HepG2 (cell line): ENCODE measurements around the gene SEMA4C. TPM values are rescaled to one million over a fixed set of nuclear protein-coding genes. Genes with fewer than 3 reads are reported as not detected.

ENCODE experiments used
- ATAC-seq: fragments of 200-7000 bp; cut with Tn5 transposase; 3 replicates; pipeline ENCODE4 v1.9.1; 2020; ENCODE audit warnings: mild to moderate bottlenecking, moderate library complexity
- BruUV-seq: library from RNA; stranded (reverse); fragments of 400-500 nt; replicated peaks from 2 replicates; lab custom pipeline; 2021; lab: Mats Ljungman, UMichigan
- CTCF ChIA-PET: fragments of 300-600 bp; formaldehyde crosslinking; extraction: SDS; loops from one replicate; lab custom pipeline; 2021; ENCODE audit warnings: low total read pairs, inconsistent platforms, low intra/inter-chr PET ratio; lab: Yijun Ruan, JAX
- POLR2A ChIA-PET: fragments of 350-600 bp; sonication (Branson Sonifier 250); formaldehyde crosslinking; loops from one replicate; lab custom pipeline; 2020; ENCODE audit warnings: antibody characterized with exemption, inconsistent platforms; lab: Yijun Ruan, JAX
- DNase-seq: peaks from one replicate; pipeline ENCODE4 v3.0.0-alpha.2; 2015; ENCODE audit warnings: low spot score
- FAIRE-seq: peaks from 3 replicates; lab custom pipeline; 2011; peaks lifted over from hg19 to GRCh38; lab: Jason Lieb, UNC
- H2AFZ ChIP-seq: one replicate; pipeline ENCODE4 v1.6.1; 2011; ENCODE audit warnings: low read length, inconsistent platforms
- H3K27ac ChIP-seq: fragments of 300-600 bp; 3 replicates; pipeline ENCODE4 v1.8.0; 2011; ENCODE audit warnings: mixed run types, mild to moderate bottlenecking, mixed read lengths, low read length, inconsistent platforms; ENCODE audit not compliant: insufficient read depth; ENCODE audit errors: extremely low read length
- H3K27me3 ChIP-seq, 2 experiments: fragments of 200-600 bp in 1 of 2; 2 replicates in 1 of 2; 3 replicates in 1 of 2; pipeline versions ENCODE4 v1.6.0 to v1.8.0; 2011; ENCODE audit warnings: low read length in 2 of 2, mild to moderate bottlenecking in 2 of 2, moderate library complexity in 2 of 2, inconsistent platforms in 1 of 2; ENCODE audit not compliant: insufficient read depth in 2 of 2, control insufficient read depth in 1 of 2
- H3K36me3 ChIP-seq, 2 experiments: fragments of 200-600 bp in 1 of 2; replicated peaks in 1 of 2; 2 replicates in 1 of 2; 3 replicates in 1 of 2; pipeline versions ENCODE4 v1.5.1 to v1.8.0; 2011; ENCODE audit warnings: low read length in 2 of 2, inconsistent platforms in 1 of 2; ENCODE audit not compliant: insufficient read depth in 2 of 2, control insufficient read depth in 1 of 2
- H3K4me1 ChIP-seq: 2 replicates; pipeline ENCODE4 v1.5.1; 2012; ENCODE audit warnings: low read length, inconsistent platforms; ENCODE audit not compliant: insufficient read depth
- H3K4me2 ChIP-seq: 2 replicates; pipeline ENCODE4 v1.6.0; 2011; ENCODE audit warnings: low read depth, low read length, inconsistent platforms
- H3K4me3 ChIP-seq, 3 experiments: fragments of 200-600 bp in 1 of 3; sonication (generic), shearing (Covaris generic) in 1 of 3; replicated peaks in 1 of 3; 2 replicates each; pipeline ENCODE4 v1.5.1; 2011 to 2016; ENCODE audit warnings: low read length in 3 of 3, inconsistent platforms in 2 of 3, low read depth in 2 of 3, mild to moderate bottlenecking in 2 of 3, control low read depth in 1 of 3, mixed read lengths in 1 of 3; ENCODE audit not compliant: insufficient read depth in 1 of 3
- H3K79me2 ChIP-seq: one replicate; pipeline ENCODE4 v1.6.1; 2011; ENCODE audit warnings: low read length, inconsistent platforms; ENCODE audit not compliant: insufficient read depth
- H3K9ac ChIP-seq: 2 replicates; pipeline ENCODE4 v1.6.0; 2011; ENCODE audit warnings: mild to moderate bottlenecking, low read depth, low read length, inconsistent platforms; ENCODE audit not compliant: insufficient read depth
- H3K9me3 ChIP-seq: 2 replicates; pipeline ENCODE4 v1.5.1; 2012; ENCODE audit warnings: mild to moderate bottlenecking, low read length
- H4K20me1 ChIP-seq: 2 replicates; pipeline ENCODE4 v1.6.0; 2011; ENCODE audit warnings: inconsistent platforms, mild to moderate bottlenecking, low read length, moderate library complexity; ENCODE audit not compliant: insufficient read depth
- AGO2 ChIP-seq: fragments of 200-400 bp; formaldehyde crosslinking; optimal IDR thresholded peaks from 2 replicates; pipeline ENCODE3; 2017; ENCODE audit warnings: mild to moderate bottlenecking, low read depth, low read length, moderate library complexity
- DNMT3B ChIP-seq: conservative IDR thresholded peaks from 2 replicates; pipeline ENCODE4 v1.6.1; 2016; ENCODE audit warnings: missing biosample characterization, control low read depth
- ERF ChIP-seq: IDR thresholded peaks from 2 replicates; pipeline ENCODE4 v1.6.1; 2018; ENCODE audit warnings: missing biosample characterization, missing genetic modification reagents
- MNT ChIP-seq: fragments of 450-650 bp; IDR thresholded peaks from 2 replicates; pipeline ENCODE4 v1.6.1; 2016
- MXI1 ChIP-seq: IDR thresholded peaks from 3 replicates; pipeline ENCODE4 v1.6.1; 2012; ENCODE audit warnings: low read depth, low read length, inconsistent platforms, borderline replicate concordance
- POLR2A ChIP-seq, 2 experiments: IDR thresholded peaks; 2 replicates each; pipeline ENCODE4 v1.6.1; 2011; ENCODE audit warnings: low read depth in 2 of 2, low read length in 2 of 2, mild to moderate bottlenecking in 1 of 2, moderate library complexity in 1 of 2; ENCODE audit not compliant: insufficient read depth in 1 of 2
- POLR2G ChIP-seq: fragments of 200-400 bp; formaldehyde crosslinking; IDR thresholded peaks from 2 replicates; pipeline ENCODE4 v1.6.1; 2018; ENCODE audit warnings: mild to moderate bottlenecking, low read depth, low read length, moderate library complexity
- SMAD1 ChIP-seq: sonication (generic); formaldehyde crosslinking; IDR thresholded peaks from 2 replicates; pipeline ENCODE4 v1.4.0; 2020; ENCODE audit warnings: missing genetic modification reagents, low read depth, mild to moderate bottlenecking, borderline replicate concordance
- STAG1 ChIP-seq: sonication (generic); formaldehyde crosslinking; IDR thresholded peaks from 2 replicates; pipeline ENCODE4 v1.4.0; 2020; ENCODE audit warnings: missing genetic modification reagents
- THYN1 ChIP-seq: sonication (generic); formaldehyde crosslinking; IDR thresholded peaks from 2 replicates; pipeline ENCODE4 v1.8.1; 2023; ENCODE audit warnings: low read depth, mild to moderate bottlenecking, moderate library complexity, missing genetic modification reagents, borderline replicate concordance
- ZNF121 ChIP-seq: sonication (generic); formaldehyde crosslinking; IDR thresholded peaks from 2 replicates; pipeline ENCODE4 v1.5.0; 2020; ENCODE audit warnings: mild to moderate bottlenecking, missing genetic modification reagents
- ZNF629 ChIP-seq: sonication (generic); formaldehyde crosslinking; conservative IDR thresholded peaks from 2 replicates; pipeline ENCODE4 v1.5.0; 2020; ENCODE audit warnings: missing genetic modification reagents
- ZNF770 ChIP-seq: sonication (generic); formaldehyde crosslinking; IDR thresholded peaks from 2 replicates; pipeline ENCODE4 v1.5.0; 2020; ENCODE audit warnings: mild to moderate bottlenecking, missing genetic modification reagents
- WGBS: methylation state at CpG from one replicate; pipeline ENCODE4 v1.1.6; 2017; ENCODE audit warnings: low lambda C conversion rate; 5-methylcytosine and 5-hydroxymethylcytosine counted together
- in situ Hi-C: cut with HindIII; loops from 2 replicates; pipeline ENCODE4 v1.10.0; 2017; ENCODE audit warnings: low pct_unique_long_range_greater_than_20kb; ENCODE audit not compliant: extremely low pct_ligation_motif_present
- intact Hi-C: fragments of 100-400 bp; cut with micrococcal nuclease; formaldehyde crosslinking; loops from one replicate; pipeline ENCODE4 v1.10.0; 2022; ENCODE audit not compliant: unreplicated experiment
- polyA plus RNA-seq, 8 experiments: library from polyadenylated mRNA; depleted of rRNA in 3 of 8; stranded (reverse) in 7 of 8; unstranded in 1 of 8; fragments of >200 nt; fragmentation: Illumina TruSeq in 4 of 8; extraction: Trizol in 4 of 8; gene quantifications; 2 replicates each; pipeline versions ENCODE4 v1.2.1 to v1.2.3, GENCODE V29; 2011 to 2016; ENCODE audit warnings: low read depth in 4 of 8, missing spikeins in 1 of 8, mixed read lengths in 1 of 8; ENCODE audit not compliant: insufficient read depth in 1 of 8
- total RNA-seq, 5 experiments: library from RNA; depleted of rRNA; stranded (reverse); fragments of >200 nt; fragmentation: Illumina TruSeq; extraction: Trizol; gene quantifications; 2 replicates each; pipeline ENCODE4 v1.2.3, GENCODE V29; 2016; ENCODE audit warnings: low read depth in 1 of 5
- TF ChIP-seq, protein P1 (sequence below): sonication (generic); formaldehyde crosslinking; IDR thresholded peaks from 2 replicates; pipeline ENCODE4 v1.4.0; 2020; ENCODE audit warnings: mild to moderate bottlenecking, missing genetic modification reagents

The SEMA4C gene
- total and polyA plus RNA-seq, 2 of the 13 experiments (the other 11 are each of a cell fraction or from before 2014, with no cell fraction given) = 25.9 to 46.6 TPM

DNA sequence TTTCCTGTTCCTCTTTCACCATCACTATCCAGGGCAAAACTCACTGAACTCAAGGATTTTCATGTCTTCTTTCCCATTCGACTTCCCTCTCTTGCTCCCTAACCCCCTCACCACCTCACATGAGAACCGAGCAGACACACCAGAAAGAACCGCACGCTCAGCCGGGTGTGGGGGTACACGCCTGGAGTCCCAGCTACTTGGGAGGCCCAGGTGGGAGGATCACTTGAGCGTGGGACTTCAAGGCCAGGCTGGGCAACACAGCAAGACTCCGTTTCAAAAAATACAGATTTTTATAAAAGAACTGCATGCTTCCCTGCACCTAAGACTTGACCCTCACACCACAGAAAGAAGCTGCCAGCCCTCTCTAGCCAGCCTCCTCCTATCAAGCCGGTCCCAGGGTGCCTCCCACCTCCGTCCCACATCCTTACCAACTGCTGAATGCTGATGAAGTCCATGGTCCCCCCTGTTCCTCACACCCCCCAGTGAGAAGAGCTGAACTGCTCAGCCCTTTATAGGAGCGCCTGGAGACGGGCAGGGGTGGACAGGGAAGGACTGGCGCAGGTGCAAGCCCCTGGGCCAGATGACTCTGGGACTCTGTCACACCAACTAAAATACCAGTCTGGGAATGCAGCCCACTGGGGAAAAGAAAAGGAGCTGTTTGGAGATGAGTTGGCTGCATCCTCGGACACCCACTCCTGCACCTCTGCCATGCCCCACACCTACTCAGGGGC, 26.2 kb downstream of the SEMA4C start, which contains the start of gene ANKRD23 (continued):
- TF ChIP-seq ZNF121 (peak; percentile 46; the same call in 1 of the 2 replicates), SMAD1 (CRISPR knock-in tag) (no peak), THYN1 (CRISPR knock-in tag) (no peak)
- TF ChIP-seq, all 625 proteins: peak for 4

DNA sequence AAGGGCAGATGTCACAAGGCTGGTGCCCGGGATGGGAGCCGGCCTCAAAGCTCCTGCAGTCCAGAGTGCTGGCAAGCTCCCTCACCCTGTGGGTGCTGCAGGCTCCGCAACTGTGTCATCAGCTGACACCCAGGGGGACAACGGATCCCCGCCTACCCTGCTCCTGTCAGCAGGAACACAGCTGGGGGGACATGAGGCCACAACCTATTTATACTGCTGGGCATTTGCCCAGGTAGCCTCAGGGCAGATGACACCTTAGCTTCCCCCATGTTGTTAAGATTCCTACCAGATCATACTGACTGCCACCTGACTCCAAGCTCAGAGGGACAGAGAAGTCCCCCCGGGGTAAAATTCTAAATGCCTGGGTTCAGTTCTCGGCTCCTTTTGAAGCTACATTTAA, 27.3 kb downstream of the SEMA4C start:
- no peaks in the 10 kb centered on the region for H4K20me1 ChIP-seq
- ATAC-seq (peak; percentile 7), DNase-seq (no peak), FAIRE-seq (no peak)
- ChIA-PET POLR2A (interaction anchor here (0.8 to 1.3 kb wide), 6 partner anchors 9 to 26 kb away, joined by 3 to 4 read pairs (median 3); no protein-coding TSS in a partner anchor), CTCF (no interaction called here)
- 95% methylated on average over 5 of the region's 7 CpGs for WGBS
- no peaks in the 10 kb centered on the region for H3K9me3 ChIP-seq
- H3K4me2 ChIP-seq = no peak overlapping the region
- BruUV-seq = no TSS peak
- intact Hi-C loops (no loop called here), in situ Hi-C loops (no loop called here)
- TF ChIP-seq MNT = no peak
- no peak for TF ChIP-seq MXI1
- no peak for TF ChIP-seq ZNF770 (CRISPR knock-in tag)
- no peak for TF ChIP-seq STAG1 (CRISPR knock-in tag)
- TF ChIP-seq ZNF629 (CRISPR knock-in tag) = no peak
- peak in 1 of 2 experiments; percentile 6; a peak in 1 of 4 replicates for TF ChIP-seq POLR2A (IDR thresholded peaks at IDR 0.05; ENCODE audit: insufficient read depth in 1 of 2, low read depth in 2 of 2, low read length in 2 of 2)
- TF ChIP-seq AGO2 = peak; percentile 7
- no peak for TF ChIP-seq DNMT3B (CRISPR knock-in tag)
- peak; percentile 2; the same call in 1 of the 2 replicates for TF ChIP-seq POLR2G
- 0 out of 2 replicates have a peak, but pooled peaks have one; percentile 11 for TF ChIP-seq ERF
- TF ChIP-seq, protein P1, sequence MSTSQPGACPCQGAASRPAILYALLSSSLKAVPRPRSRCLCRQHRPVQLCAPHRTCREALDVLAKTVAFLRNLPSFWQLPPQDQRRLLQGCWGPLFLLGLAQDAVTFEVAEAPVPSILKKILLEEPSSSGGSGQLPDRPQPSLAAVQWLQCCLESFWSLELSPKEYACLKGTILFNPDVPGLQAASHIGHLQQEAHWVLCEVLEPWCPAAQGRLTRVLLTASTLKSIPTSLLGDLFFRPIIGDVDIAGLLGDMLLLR = no peak
- H2AFZ ChIP-seq = no peak overlapping the region
- peaks cover 3 to 5% of the 10 kb centered on the region in 2 experiments; a peak in 4 of 5 replicates for H3K36me3 ChIP-seq
- peaks cover 1% of the 10 kb centered on the region for H3K4me1 ChIP-seq
- H3K9ac ChIP-seq = no peak overlapping the region
- no peaks in the 10 kb centered on the region for H3K79me2 ChIP-seq
- no peaks in the 10 kb centered on the region for H3K27me3 ChIP-seq
- H3K27ac ChIP-seq = no peak overlapping the region
- no peak overlapping the region for H3K4me3 ChIP-seq
